Rectal smooth muscle tissue (tissue), 1 donor: ENCODE data around the gene TMEM170B.
A peak's percentile ranks its signal among the peaks of the same experiment; 100 is the strongest.

ENCODE experiments used
- H3K27ac ChIP-seq: one replicate; pipeline ENCODE4 v1.7.0; 2013; ENCODE audit warnings: low read depth, low read length, inconsistent platforms
- H3K27me3 ChIP-seq: one replicate; pipeline ENCODE4 v1.7.0; 2013; ENCODE audit warnings: low read length; ENCODE audit not compliant: control insufficient read depth, insufficient read depth
- H3K36me3 ChIP-seq: one replicate; pipeline ENCODE4 v1.7.0; 2013; ENCODE audit warnings: low read length; ENCODE audit not compliant: control insufficient read depth, insufficient read depth
- H3K4me1 ChIP-seq: one replicate; pipeline ENCODE4 v1.7.0; 2013; ENCODE audit warnings: low read length; ENCODE audit not compliant: control insufficient read depth, insufficient read depth
- H3K4me3 ChIP-seq: one replicate; pipeline ENCODE4 v1.7.0; 2013; ENCODE audit warnings: low read length
- H3K9ac ChIP-seq: one replicate; pipeline ENCODE4 v1.7.0; 2013; ENCODE audit warnings: low read length

Gene TMEM170B

GRCh38 chr6:11613858-11614257, 76.3 kb downstream of the TMEM170B start:
- H3K36me3 ChIP-seq, result no peaks in the 10 kb centered on the region
- no peaks in the 10 kb centered on the region for H3K4me1 ChIP-seq
- no peak overlapping the region for H3K4me3 ChIP-seq
- H3K9ac ChIP-seq, result no peak overlapping the region
- H3K27me3 ChIP-seq, result no peaks in the 10 kb centered on the region
- H3K27ac ChIP-seq, result no peak overlapping the region

- Histone ChIP-seq H3K36me3 (no peaks in the 10 kb centered on the region), H3K27me3 (no peaks in the 10 kb centered on the region), H3K4me1 (no peaks in the 10 kb centered on the region), H3K4me3 (no peak overlapping the region), H3K9ac (no peak overlapping the region), H3K27ac (no peak overlapping the region)
These were observed 77.1 kb downstream of the TMEM170B start for GRCh38 chr6:11614534-11615213.

GRCh38 chr6:11615214-11615602, 77.7 kb downstream of the TMEM170B start:
- Histone ChIP-seq H3K27me3 (no peaks in the 10 kb centered on the region), H3K4me1 (no peaks in the 10 kb centered on the region), H3K4me3 (no peak overlapping the region), H3K27ac (no peak overlapping the region), H3K36me3 (no peaks in the 10 kb centered on the region), H3K9ac (no peak overlapping the region)

GRCh38 chr6:11616200-11616611, 78.7 kb downstream of the TMEM170B start:
- no peaks in the 10 kb centered on the region for H3K27me3 ChIP-seq
- no peak overlapping the region for H3K4me3 ChIP-seq
- no peak overlapping the region for H3K27ac ChIP-seq
- no peak overlapping the region for H3K9ac ChIP-seq
- no peaks in the 10 kb centered on the region for H3K36me3 ChIP-seq
- no peaks in the 10 kb centered on the region for H3K4me1 ChIP-seq

GRCh38 chr6:11618533-11618932, 81.0 kb downstream of the TMEM170B start:
- Histone ChIP-seq H3K27me3 (no peaks in the 10 kb centered on the region), H3K9ac (no peak overlapping the region), H3K27ac (no peak overlapping the region), H3K4me1 (peaks cover 6% of the 10 kb centered on the region), H3K36me3 (no peaks in the 10 kb centered on the region), H3K4me3 (no peak overlapping the region)

GRCh38 chr6:11621119-11621518, 83.6 kb downstream of the TMEM170B start:
- Histone ChIP-seq H3K4me1 (peaks cover 6% of the 10 kb centered on the region), H3K27ac (no peak overlapping the region), H3K9ac (no peak overlapping the region), H3K27me3 (no peaks in the 10 kb centered on the region), H3K36me3 (no peaks in the 10 kb centered on the region), H3K4me3 (no peak overlapping the region)

- peaks cover 6% of the 10 kb centered on the region for H3K4me1 ChIP-seq
- no peak overlapping the region for H3K4me3 ChIP-seq
These were observed 84.6 kb downstream of the TMEM170B start for GRCh38 chr6:11622156-11622555.

GRCh38 chr6:11623272-11623671, 85.7 kb downstream of the TMEM170B start:
- H3K9ac ChIP-seq, result no peak overlapping the region
- peak overlapping the region; percentile 6 for H3K27ac ChIP-seq
- H3K4me1 ChIP-seq, result peaks cover 6% of the 10 kb centered on the region
- no peaks in the 10 kb centered on the region for H3K27me3 ChIP-seq
- H3K4me3 ChIP-seq, result no peak overlapping the region
- H3K36me3 ChIP-seq, result no peaks in the 10 kb centered on the region

More at GRCh38 chr6:11622156-11622555, 84.6 kb downstream of the TMEM170B start:
- H3K36me3 ChIP-seq, result no peaks in the 10 kb centered on the region
- no peak overlapping the region for H3K27ac ChIP-seq
- H3K27me3 ChIP-seq, result no peaks in the 10 kb centered on the region
- H3K9ac ChIP-seq, result no peak overlapping the region

GRCh38 chr6:11625302-11625701, 87.8 kb downstream of the TMEM170B start:
- peaks cover 6% of the 10 kb centered on the region for H3K4me1 ChIP-seq
- H3K4me3 ChIP-seq, result no peak overlapping the region
- H3K27me3 ChIP-seq, result no peaks in the 10 kb centered on the region
- no peak overlapping the region for H3K9ac ChIP-seq
- no peak overlapping the region for H3K27ac ChIP-seq
- H3K36me3 ChIP-seq, result no peaks in the 10 kb centered on the region

- H3K36me3 ChIP-seq, result no peaks in the 10 kb centered on the region
These were observed 88.8 kb downstream of the TMEM170B start for GRCh38 chr6:11626356-11626755.

GRCh38 chr6:11628562-11628961, 91.0 kb downstream of the TMEM170B start:
- H3K27ac ChIP-seq, result no peak overlapping the region
- no peaks in the 10 kb centered on the region for H3K36me3 ChIP-seq
- no peak overlapping the region for H3K9ac ChIP-seq
- no peak overlapping the region for H3K4me3 ChIP-seq
- no peaks in the 10 kb centered on the region for H3K4me1 ChIP-seq
- H3K27me3 ChIP-seq, result no peaks in the 10 kb centered on the region

More at GRCh38 chr6:11626356-11626755, 88.8 kb downstream of the TMEM170B start:
- H3K4me3 ChIP-seq, result no peak overlapping the region
- H3K27ac ChIP-seq, result no peak overlapping the region
- no peak overlapping the region for H3K9ac ChIP-seq
- peaks cover 5% of the 10 kb centered on the region for H3K4me1 ChIP-seq
- H3K27me3 ChIP-seq, result no peaks in the 10 kb centered on the region

- no peak overlapping the region for H3K27ac ChIP-seq
- H3K4me3 ChIP-seq, result no peak overlapping the region
- H3K27me3 ChIP-seq, result no peaks in the 10 kb centered on the region
- no peak overlapping the region for H3K9ac ChIP-seq
- H3K36me3 ChIP-seq, result no peaks in the 10 kb centered on the region
- no peaks in the 10 kb centered on the region for H3K4me1 ChIP-seq
These were observed 93.5 kb downstream of the TMEM170B start for GRCh38 chr6:11631008-11631407.

GRCh38 chr6:11631539-11631938, 94.0 kb downstream of the TMEM170B start:
- Histone ChIP-seq H3K27me3 (no peaks in the 10 kb centered on the region), H3K4me3 (no peak overlapping the region), H3K36me3 (no peaks in the 10 kb centered on the region), H3K27ac (no peak overlapping the region), H3K9ac (no peak overlapping the region), H3K4me1 (no peaks in the 10 kb centered on the region)
